GM18907 (cell line): Measurements from ENCODE around the gene GRP.
"Not testable (repeated sequence)": the region's sequence is repeated elsewhere in the genome, so short reads cannot be mapped to it uniquely, and the experiment has no call there.

Experiments used
- ATAC-seq: cut with Tn5 transposase; IDR thresholded peaks from one replicate; pipeline ENCODE4 v1.9.1; 2021; ENCODE audit warnings: mild to moderate bottlenecking, moderate library complexity; ENCODE audit not compliant: unreplicated experiment

Gene GRP

DNA sequence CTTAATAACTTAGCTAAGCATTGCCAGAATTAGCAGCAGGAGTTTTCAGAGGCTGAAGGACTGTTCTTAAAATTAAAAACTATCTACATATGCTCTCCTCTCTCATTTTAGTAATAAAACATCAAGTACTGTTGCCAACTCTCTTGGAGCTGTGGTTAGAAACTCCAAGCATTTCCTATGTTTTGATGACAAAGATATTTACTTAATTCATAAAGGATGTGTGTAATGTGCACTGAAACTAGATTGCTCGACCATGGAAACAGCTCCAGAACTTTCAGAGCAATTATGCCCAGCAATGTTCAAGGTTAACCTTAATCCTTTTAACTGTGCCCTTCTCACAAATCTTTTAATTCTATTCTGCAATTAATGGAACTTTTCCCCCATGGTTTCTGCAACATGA is 8.4 kb downstream of the GRP start:
- ATAC-seq: no peak

DNA sequence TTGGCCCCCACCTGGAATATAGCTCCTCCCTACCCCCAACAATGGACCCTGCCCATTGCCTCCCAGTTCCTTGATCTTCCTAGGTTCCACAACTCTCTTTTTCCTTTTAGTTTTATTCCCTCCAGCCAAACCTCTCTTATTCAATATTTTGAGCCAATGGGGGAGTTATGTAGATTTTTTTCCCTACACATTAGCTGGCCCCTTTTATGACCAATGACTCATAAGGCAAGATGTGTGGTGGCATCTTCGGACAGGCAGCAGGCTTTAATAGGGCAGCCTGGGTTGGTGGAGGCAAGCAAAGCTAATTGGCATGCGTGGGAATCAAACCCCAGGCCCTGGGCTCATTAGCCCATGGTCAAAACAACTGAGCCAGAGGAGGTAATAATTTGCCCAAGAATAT is 9.2 kb downstream of the GRP start:
- no peak for ATAC-seq

DNA sequence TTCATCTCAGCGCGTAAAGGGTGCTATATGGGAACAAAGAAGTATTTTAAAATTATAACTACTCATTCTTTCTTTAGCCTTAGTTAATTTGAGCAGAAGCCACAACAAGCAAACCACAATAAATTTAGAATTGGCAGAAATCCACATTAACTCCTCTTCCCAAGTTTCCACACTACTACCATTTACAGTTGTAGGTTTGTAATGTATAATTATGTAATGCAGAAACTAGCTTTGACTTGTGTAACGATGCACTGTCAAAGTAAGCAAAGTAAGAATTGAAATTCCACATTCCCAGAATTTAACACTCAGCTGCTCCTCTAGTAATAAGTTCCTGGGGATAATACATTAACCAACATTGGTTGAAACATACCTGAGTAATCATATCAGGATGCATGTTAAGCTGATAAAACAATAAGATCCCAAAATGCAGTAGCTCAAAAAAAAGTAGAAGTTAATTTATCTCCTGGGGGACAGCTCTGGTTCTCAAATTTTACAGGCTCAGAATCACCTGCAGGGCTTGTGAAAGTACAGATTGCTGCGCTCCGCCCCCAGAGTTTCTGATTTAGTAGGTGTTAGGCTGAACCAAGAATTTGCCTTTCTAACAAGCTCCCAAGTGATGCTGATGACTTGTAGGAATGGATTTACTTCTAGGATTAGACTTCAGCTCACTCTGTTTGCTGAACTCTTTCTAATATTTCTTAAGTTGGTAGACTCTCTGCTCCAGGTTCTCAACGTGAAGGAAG is 9.9 kb downstream of the GRP start:
- no peak for ATAC-seq

DNA sequence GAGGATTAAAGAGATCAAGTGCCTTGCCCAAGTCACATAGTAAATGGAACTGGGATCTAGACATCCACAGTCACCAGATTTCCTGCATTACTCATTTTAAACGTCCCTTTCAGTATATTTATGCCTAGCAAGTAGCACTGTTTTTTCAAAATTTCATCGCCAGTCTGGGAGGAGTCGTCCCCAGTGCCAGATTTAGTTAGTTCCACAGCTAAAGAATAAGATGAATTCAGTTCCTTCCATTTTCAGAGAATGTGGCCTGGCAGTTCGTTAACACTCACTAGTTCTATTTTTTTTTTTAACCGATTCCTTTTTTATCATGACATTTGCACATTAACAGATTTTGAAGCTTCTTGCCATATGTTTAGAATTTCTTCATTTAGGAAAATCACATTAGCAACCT is 11.2 kb downstream of the GRP start:
- ATAC-seq: no peak

DNA sequence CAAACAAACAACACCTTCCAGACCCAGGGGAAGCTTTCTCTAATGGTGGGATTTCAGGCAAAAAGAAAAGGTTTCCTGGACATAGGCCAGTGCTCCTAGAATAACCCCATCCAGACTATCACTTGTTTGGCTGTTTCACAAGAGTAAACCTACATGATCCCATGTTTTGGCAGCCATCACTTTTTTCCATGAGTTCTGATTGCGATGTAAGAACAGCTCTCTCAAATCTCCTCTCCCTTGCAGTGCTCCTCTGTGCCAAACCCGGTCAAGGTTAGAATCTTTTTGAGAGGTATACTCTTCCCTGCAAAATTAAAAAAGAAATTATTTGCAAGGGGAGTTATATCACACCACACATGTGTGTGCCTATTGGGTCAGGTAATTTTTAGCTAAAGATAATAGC is 11.9 kb downstream of the GRP start:
- no peak for ATAC-seq

DNA sequence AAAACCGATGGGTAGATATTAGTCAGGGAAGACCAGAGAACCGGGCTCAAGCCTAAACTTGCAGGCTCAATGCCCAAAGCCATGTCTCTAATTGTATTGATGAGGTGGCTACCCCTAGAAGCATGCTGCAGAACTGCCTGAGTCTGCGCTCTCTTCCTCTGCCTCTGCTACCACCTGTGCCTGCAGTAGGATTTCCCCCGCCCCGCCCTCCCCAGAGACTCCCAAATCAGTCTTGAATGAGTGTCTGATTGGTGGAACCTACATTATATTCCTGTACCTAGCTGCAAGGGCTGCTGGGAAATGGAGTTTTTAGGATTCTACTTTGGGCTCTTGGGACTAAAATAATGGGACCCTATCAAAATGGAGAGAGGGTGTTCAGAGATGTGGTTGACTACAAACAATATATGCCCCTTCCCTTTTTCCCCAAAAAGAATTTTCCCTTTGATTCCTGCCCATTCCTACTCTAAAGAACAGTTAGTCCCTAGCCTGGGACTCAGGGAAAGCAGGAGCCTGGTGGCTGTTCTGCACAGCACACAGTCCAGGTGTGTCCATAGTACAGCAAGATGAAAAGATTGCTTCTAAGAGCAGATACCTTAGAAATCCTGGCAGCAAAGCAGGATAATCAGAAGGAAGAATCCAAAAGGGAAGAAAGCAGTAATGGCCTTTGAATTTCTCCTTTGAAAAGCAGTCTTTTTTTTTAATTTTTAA is 12.5 kb downstream of the GRP start:
- no peak for ATAC-seq

DNA sequence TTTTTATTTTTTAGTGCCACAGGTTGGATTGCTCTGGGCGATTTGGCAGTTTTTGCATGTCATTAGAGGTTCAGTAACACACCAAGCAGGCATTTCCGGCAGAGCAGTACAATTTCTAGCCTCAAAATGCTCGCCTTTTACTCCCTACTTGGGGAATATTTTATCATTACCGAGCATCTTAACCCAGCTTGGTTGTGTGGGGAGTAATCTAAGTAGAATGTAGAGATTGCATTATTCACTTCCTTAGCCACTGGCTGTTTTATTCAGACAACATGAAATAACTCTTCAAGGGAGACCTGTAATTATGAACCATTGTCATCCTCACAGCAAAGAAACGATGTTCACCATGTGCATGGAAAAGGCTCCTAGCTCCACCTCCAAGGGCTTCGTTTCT is 13.1 kb downstream of the GRP start:
- no peak for ATAC-seq

DNA sequence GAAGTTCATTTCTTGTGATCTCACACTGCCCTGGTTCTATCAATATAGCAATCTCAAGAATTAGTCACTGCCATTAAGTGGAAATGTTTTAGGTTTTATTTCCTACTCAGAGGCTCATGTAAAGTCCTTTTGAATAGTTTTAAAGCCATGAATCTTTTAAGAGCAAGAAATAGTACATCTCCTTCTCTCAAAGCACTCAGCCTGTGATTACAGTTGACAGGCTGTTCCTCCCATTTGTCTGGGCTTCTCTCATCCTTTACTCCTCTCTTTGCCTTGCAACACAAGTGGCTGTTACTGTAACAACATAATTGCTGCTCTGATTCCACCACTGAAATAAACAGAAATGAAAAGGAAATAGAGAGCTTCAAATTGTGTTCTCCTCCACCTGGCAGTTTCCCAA is 18.4 kb downstream of the GRP start:
- no peak for ATAC-seq

DNA sequence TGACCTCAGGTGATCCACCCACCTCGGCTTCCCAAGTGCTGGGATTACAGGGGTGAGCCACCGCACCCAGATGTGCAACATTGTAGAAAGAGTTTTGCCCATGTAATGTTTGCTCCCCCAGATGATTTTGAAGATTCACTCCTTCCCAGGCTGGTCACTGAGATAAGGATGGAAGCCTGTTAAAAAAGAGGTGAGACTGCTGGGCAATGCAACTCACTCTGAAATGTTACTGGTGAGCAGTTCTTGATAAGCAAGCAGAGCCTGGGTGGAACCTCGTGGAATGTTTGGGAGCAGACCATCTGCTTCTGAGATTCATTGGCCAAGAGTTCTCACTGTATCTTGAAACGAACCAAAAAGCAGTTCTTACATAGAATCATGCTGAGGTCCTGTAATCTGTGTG is 19.7 kb downstream of the GRP start:
- ATAC-seq: no peak

DNA sequence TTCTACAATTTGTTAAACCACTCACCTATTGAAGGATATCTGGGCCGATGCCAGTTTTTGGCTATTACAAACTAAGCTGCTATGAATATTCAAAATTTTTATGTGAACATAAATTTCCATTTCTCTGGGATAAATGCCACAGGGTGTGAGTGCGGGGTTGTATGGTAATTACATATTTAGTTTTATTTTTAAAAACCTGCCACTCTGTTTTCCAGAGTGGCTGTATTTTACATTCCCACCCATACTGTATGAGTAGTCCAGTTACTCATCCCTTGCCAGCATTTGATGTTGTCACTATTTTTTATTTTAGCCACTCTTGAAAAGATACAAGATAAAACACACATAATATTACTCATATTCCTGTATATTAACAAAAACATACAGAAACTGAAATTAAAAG is 22.9 kb downstream of the GRP start:
- no peak for ATAC-seq

DNA sequence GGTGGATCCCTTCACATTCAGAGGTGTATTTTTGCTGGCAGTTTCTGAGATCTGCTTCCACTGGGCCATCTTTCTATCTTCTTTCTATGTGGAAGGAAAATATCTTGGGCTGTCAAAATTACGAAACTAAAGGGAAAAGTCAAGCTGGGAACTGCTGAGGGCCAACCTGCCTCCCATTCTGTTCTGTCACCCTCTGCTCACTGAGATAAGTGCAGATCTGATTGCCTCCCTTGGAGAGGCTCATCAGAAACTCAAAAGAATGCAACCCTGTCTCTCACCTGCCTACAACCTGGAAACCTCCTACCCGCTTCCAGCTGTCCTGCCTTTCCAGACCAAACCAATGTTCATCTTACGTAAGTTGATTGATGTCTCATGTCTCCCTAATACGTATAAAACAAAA is 26.8 kb downstream of the GRP start:
- no peak for ATAC-seq

DNA sequence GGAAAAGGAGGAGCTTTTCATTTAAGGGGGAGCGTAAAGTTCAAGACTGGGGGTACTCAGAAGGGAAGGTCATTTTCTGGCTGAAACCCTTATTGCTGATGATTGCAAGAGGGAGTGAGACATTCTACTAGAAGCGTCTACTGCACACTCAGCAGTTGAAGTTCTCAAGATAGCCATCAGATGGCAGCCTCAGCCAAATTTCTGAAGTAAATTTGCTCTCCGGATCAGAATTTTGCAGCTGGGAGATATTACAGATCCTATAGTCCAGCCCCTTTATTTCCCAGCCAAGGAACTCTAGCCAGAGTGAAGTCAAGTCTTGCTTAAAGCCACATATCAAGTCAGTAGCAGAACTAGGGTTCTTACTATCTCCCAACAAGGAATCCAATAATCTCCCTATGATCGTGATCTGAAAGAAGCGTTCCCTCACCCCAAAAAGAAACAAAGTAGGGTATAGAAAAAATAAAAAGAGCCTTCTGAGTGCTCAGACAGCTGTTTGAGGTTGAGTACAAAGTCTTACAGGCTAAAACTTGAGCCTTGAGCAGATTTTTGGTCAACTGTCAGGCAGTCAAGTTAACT is 29.3 kb downstream of the GRP start:
- no peak for ATAC-seq

DNA sequence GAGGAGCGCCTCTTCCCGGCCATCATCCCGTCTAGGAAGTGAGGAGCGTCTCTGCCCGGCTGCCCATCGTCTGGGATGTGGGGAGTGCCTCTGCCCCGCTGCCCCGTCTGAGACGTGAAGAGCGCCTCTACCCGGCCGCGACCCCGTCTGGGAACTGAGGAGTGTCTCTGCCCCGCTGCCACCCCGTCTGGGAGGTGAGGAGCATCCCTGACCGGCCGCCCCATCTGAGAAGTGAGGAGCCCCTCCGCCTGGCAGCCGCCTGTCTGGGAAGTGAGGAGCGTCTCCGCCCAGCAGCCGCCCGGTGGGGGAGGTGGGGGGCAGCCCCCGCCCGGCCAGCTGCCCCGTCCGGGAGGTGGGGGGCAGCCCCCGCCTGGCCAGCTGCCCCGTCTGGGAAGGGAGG is 35.5 kb downstream of the GRP start:
- not testable (repeated sequence) for ATAC-seq

DNA sequence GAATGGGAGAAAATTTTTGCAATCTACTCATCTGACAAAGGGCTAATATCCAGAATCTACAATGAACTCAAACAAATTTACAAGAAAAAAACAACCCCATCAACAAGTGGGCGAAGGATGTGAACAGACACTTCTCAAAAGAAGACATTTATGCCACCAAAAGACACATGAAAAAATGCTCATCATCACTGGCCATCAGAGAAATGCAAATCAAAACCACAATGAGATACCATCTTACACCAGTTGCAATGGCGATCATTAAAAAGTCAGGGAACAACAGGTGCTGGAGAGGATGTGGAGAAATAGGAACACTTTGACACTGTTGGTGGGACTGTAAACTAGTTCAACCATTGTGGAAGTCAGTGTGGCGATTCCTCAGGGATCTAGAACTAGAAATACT is 41.9 kb downstream of the GRP start:
- ATAC-seq: not testable (repeated sequence)

DNA sequence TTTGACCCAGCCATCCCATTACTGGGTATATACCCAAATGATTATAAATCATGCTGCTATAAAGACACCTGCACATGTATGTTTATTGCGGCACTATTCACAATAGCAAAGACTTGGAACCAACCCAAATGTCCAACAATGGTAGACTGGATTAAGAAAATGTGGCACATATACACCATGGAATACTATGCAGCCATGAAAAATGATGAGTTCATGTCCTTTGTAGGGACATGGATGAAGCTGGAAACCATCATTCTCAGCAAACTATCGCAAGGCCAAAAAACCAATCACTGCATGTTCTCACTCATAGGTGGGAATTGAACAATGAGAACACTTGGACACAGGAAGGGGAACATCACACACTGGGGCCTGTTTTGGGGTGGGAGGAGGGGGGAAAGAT is 42.3 kb downstream of the GRP start:
- ATAC-seq: not testable (repeated sequence)

DNA sequence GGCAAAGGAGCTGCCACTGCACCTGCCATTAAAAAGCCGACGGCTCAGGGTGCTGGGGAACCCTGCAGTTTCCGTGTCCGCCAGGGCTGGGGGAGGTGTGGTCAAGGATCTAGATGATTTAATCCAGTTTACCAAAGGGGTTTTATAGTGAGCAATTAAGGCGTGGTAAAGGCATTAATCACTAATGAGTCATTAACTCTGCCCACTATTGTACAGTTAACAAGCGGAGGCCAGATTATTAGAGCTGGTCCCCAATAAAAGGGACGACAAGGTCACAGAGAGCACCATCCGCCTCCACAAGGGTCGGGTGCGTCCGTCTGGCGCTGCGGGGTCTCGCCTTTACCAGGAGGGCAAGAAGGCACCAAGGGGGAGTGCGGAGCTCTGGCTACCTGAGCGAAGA is 43.7 kb downstream of the GRP start:
- ATAC-seq: no peak

DNA sequence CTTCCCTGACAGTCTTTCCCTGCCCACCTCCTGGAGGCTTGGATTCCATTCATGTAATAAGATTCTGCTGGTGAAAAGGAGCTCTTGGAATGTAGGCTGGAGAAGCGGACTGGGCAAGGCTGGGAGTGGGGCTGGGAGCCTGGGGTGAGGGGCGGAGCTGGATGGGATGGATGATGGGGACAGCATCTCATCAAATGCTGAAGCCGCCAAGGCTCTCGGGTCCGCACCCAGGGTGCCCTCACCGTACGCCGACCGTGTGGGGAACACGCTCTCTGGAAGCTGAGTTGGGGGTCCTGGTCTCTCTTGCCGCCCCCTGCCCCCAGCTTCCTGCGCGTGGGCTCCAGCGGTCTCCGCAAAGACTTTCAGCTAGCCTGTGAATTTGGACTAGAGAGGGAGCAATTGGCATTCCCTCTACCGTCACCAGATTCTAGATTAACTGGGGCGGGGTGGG is 44.2 kb downstream of the GRP start:
- ATAC-seq: no peak

DNA sequence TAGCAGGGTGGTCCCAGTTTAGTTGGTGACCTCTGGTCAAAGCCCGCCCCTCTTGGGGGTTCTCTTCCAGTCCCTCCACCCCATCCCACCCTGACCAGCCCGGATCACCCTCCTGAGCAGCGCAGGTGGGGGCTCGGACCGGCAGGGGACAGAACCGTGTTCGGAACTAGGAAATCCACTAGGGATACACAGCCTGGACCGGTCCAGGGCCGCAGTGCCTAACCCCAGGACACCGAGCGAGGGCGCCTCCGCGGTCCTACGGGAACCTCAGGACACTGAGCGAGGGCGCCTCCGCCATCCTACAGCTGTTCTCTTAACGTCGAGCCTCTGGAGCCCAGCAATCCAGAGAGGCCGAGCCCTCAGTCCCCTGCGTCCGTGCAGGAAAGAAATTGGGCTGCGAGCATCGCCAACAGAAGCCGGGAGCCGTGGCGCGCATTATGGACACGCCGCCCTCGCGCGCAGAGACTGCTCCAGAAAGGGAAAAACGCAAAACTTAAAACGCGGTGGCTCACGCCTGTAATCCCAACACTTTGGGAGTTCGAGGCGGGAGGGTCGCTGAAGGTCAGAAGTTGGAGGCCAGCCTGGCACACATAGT is 44.8 kb downstream of the GRP start:
- ATAC-seq: no peak

DNA sequence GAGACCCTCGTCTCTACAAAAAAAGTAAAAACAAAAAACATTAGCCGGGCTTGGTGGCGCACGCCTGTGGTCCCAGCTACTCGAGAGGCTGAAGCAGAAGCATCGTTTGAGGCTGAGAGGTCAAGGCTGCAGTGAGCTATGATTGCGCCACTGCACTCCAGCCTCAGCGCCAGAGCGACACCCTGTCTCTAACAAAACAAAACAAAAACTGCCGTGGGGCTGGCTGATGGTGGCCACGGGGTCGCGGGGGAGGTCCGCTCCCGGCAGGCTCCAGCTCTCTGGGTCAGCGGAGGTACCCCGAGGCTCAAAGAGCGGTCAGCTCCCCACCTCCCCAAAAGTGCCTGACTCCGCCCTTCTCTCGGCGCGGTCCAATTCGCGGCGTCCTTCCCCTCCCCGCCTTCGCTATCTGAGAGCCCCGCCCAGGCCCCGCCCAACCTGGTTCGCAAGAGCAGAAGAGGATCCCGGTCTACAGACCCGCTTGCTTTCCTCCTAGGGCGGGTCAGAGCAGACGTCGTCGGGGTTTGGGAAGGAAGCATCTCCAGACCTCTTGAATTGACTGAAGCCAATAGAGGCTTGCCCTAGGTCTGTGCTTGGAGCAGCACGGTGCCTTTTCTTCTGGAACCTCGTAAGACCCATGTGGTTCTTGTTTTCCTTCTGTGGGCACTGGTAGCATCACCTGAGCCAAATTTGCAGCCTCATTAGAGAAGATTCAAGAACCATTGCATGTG is 45.5 kb downstream of the GRP start:
- peak; percentile 57 for ATAC-seq

DNA sequence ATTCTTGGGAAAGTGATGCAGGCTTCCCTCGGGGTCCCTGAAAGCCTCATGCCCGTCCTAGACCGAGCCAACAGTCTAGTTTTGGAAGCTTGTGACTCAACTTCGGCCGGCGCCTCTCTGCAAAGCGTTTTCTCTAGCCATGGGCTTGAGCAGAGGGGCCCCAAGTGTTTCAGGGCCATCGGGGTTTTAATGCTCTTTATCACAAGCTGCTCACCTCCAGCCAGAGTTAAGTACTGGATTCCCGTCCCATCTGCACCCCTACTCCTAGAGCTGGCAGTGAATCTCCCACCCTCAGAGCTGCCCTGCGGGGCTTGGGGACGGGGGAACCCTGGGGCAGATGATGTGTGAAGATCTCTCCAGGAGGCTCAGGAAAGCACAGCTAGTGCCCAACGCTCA is 46.0 kb downstream of the GRP start:
- ATAC-seq: no peak

DNA sequence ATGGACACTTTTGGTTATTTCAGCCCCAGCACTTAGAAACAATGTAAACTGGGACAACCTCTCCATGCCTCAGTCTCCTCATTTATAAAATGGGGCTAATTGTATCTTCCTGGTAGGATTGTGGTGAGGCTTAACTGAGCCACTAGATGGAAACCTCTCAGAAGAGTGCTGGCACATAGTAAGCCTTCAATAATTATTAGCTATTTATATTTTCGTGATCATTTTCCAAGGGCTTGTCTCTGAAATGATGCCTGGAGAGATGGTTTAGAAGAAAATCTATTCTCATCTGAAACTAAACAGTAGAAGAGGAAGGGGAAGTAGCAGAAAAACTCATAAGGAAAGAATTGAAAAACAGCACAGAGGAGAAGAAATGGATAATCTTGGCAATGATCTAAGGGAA is 46.5 kb downstream of the GRP start:
- ATAC-seq: no peak
